ENCODE results near the gene EFNA1.

DNA sequence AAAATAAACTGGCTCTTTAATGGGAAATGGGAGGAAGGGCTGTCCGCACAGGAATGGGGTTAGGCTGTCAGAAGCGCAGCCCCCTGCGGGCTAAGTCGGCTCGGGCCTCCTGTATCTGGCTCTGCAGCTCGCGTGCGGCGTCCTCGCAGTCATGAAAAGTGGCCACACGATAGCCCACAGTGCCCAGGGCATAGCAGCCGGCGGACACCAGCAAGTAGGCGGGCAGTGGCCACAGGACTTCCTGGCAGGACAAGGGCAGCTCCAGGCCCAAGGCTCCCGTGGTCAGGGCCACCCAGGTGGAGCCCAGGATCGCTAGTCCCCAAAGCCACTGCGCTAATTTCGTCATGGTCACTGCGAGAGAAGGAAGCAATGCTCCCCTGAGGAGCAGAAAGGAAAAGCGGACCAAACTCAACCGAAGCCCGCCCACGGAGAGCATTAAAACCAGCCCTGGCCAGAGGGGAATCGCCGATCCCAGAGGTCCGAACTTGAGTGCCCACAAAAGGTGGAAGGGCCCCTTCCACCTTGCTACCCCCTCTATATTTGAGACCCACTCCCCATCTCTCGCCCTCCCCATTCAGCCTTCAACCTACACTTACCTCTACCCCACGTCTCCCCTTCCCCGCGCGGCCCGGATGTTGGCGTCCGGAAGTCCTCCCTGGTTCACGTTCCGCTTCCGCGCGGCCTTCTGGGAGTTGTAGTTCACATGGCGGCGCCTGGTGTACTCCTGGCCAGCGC, 12.4 kb downstream of the EFNA1 start, which contains the start of gene DPM3:
- TF ChIP-seq, protein P1, sequence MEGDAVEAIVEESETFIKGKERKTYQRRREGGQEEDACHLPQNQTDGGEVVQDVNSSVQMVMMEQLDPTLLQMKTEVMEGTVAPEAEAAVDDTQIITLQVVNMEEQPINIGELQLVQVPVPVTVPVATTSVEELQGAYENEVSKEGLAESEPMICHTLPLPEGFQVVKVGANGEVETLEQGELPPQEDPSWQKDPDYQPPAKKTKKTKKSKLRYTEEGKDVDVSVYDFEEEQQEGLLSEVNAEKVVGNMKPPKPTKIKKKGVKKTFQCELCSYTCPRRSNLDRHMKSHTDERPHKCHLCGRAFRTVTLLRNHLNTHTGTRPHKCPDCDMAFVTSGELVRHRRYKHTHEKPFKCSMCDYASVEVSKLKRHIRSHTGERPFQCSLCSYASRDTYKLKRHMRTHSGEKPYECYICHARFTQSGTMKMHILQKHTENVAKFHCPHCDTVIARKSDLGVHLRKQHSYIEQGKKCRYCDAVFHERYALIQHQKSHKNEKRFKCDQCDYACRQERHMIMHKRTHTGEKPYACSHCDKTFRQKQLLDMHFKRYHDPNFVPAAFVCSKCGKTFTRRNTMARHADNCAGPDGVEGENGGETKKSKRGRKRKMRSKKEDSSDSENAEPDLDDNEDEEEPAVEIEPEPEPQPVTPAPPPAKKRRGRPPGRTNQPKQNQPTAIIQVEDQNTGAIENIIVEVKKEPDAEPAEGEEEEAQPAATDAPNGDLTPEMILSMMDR (conservative IDR thresholded peaks at IDR 0.05; ENCODE audit: low read depth, low read length), result no peak
- TF ChIP-seq EZH2 (IDR thresholded peaks at IDR 0.05; ENCODE audit: borderline replicate concordance, low read depth, low read length, poor library complexity, severe bottlenecking), result no peak
